HCT116 (cell line): ENCODE measurements around the gene FBXO31. TPM values are rescaled to one million over a fixed set of nuclear protein-coding genes. Genes with fewer than 3 reads are reported as not detected.

ENCODE experiments used
- ATAC-seq: fragments of 200-7000 bp; cut with Tn5 transposase; 2 replicates; pipeline ENCODE4 v1.9.1; 2020; ENCODE audit warnings: mild to moderate bottlenecking, moderate library complexity
- BruUV-seq: library from RNA; stranded (reverse); fragments of 400-500 nt; replicated peaks from 2 replicates; lab custom pipeline; 2021; lab: Mats Ljungman, UMichigan
- CTCF ChIA-PET: fragments of 300-600 bp; sonication (Branson Sonifier 250); formaldehyde crosslinking; loops from one replicate; lab custom pipeline; 2021; ENCODE audit warnings: antibody characterized with exemption; lab: Charles Lee
- POLR2A ChIA-PET: fragments of 300-600, 350-600 bp; sonication (Branson Sonifier 250); formaldehyde crosslinking; loops from one replicate; lab custom pipeline; 2021; ENCODE audit warnings: antibody characterized with exemption; lab: Charles Lee
- RAD21 ChIA-PET, 2 experiments: fragments of 300-600 bp; sonication (Branson Sonifier 250); formaldehyde crosslinking; loops; one replicate each; lab custom pipeline; 2023; ENCODE audit warnings: low total read pairs in 2 of 2; ENCODE audit not compliant: uncharacterized antibody in 2 of 2, unreplicated experiment in 2 of 2, low non-redundant PET in 1 of 2; lab: Charles Lee
- DNase-seq: peaks from one replicate; pipeline ENCODE4 v3.0.0-alpha.2; 2010; ENCODE audit warnings: low read depth, low spot score
- H2AFZ ChIP-seq: fragments of 200-600 bp; shearing (Covaris generic), sonication (generic); 2 replicates; pipeline ENCODE4 v1.6.1; 2017; ENCODE audit warnings: low read depth, mixed run types, mixed read lengths, antibody characterized with exemption, low read length; ENCODE audit not compliant: poor library complexity, severe bottlenecking
- H3K27ac ChIP-seq: 2 replicates; pipeline ENCODE4 v1.5.1; 2012; ENCODE audit warnings: low read depth, low read length
- H3K27me3 ChIP-seq: fragments of 200-600 bp; sonication (generic); 2 replicates; pipeline ENCODE4 v1.6.1; 2016; ENCODE audit warnings: mixed run types, low read length, mixed read lengths; ENCODE audit not compliant: insufficient read depth
- H3K36me3 ChIP-seq, 2 experiments: fragments of 200-500 bp in 1 of 2; fragments of 200-600 bp in 1 of 2; sonication (Bioruptor generic) in 1 of 2; sonication (generic) in 1 of 2; 2 replicates each; pipeline versions ENCODE4 v1.5.1 to v1.6.1; 2014 to 2016; ENCODE audit warnings: low read length in 2 of 2, inconsistent platforms in 1 of 2, mixed read lengths in 1 of 2, mixed run types in 1 of 2; ENCODE audit not compliant: insufficient read depth in 2 of 2, control insufficient read depth in 1 of 2
- H3K4me1 ChIP-seq, 2 experiments: fragments of 200-600 bp in 1 of 2; sonication (generic) in 1 of 2; 2 replicates each; pipeline versions ENCODE4 v1.5.1 to v1.6.1; 2012 to 2017; ENCODE audit warnings: low read length in 2 of 2, inconsistent platforms in 1 of 2, mild to moderate bottlenecking in 1 of 2, mixed read lengths in 1 of 2, mixed run types in 1 of 2, moderate library complexity in 1 of 2; ENCODE audit not compliant: insufficient read depth in 2 of 2, control insufficient read depth in 1 of 2
- H3K4me2 ChIP-seq: fragments of 200-600 bp; sonication (generic); 2 replicates; pipeline ENCODE4 v1.6.1; 2017; ENCODE audit warnings: mixed run types, low read length, mixed read lengths
- H3K4me3 ChIP-seq, 2 experiments: fragments of 200-600 bp in 1 of 2; sonication (generic) in 1 of 2; replicated peaks in 1 of 2; 2 replicates each; pipeline ENCODE4 v1.5.1; 2011 to 2016; ENCODE audit warnings: low read length in 2 of 2, control low read depth in 1 of 2, low read depth in 1 of 2, mild to moderate bottlenecking in 1 of 2, mixed read lengths in 1 of 2, mixed run types in 1 of 2
- H3K79me2 ChIP-seq: fragments of 200-600 bp; sonication (generic); 2 replicates; pipeline ENCODE4 v1.6.1; 2017; ENCODE audit warnings: mild to moderate bottlenecking, mixed run types, low read length, moderate library complexity, mixed read lengths; ENCODE audit not compliant: insufficient read depth
- H3K9ac ChIP-seq: fragments of 200-600 bp; sonication (generic); 2 replicates; pipeline ENCODE4 v1.6.1; 2016; ENCODE audit warnings: low read length, mixed read lengths
- H3K9me2 ChIP-seq: fragments of 200-600 bp; sonication (generic), shearing (Covaris generic); 2 replicates; pipeline ENCODE4 v1.6.1; 2017; ENCODE audit warnings: mixed run types, mild to moderate bottlenecking, moderate library complexity; ENCODE audit not compliant: insufficient read depth
- H3K9me3 ChIP-seq, 2 experiments: fragments of 200-500 bp in 1 of 2; fragments of 200-600 bp in 1 of 2; sonication (Bioruptor generic) in 1 of 2; sonication (generic) in 1 of 2; 2 replicates each; pipeline ENCODE4 v1.6.1; 2014 to 2017; ENCODE audit warnings: low read length in 2 of 2, mixed read lengths in 2 of 2, inconsistent platforms in 1 of 2, low read depth in 1 of 2, mild to moderate bottlenecking in 1 of 2, mixed run types in 1 of 2, moderate library complexity in 1 of 2; ENCODE audit not compliant: control insufficient read depth in 1 of 2, insufficient read depth in 1 of 2
- H4K20me1 ChIP-seq: fragments of 200-600 bp; sonication (generic), shearing (Covaris generic); 2 replicates; pipeline ENCODE4 v1.6.1; 2017; ENCODE audit warnings: mixed run types, mild to moderate bottlenecking, moderate library complexity; ENCODE audit not compliant: insufficient read depth
- CEBPB ChIP-seq: IDR thresholded peaks from 2 replicates; pipeline ENCODE4 v1.6.1; 2012; ENCODE audit warnings: low read depth
- POLR2A ChIP-seq: IDR thresholded peaks from 2 replicates; pipeline ENCODE4 v1.7.0; 2011; ENCODE audit warnings: borderline replicate concordance; ENCODE audit not compliant: insufficient read depth, insufficient read length; ENCODE audit errors: extremely low read depth
- TCF7L2 ChIP-seq: IDR thresholded peaks from 2 replicates; pipeline ENCODE4 v1.7.0; 2011; ENCODE audit warnings: borderline replicate concordance, inconsistent platforms; ENCODE audit not compliant: insufficient read depth, insufficient read length; ENCODE audit errors: extremely low read depth
- intact Hi-C: fragments of 100-400 bp; cut with micrococcal nuclease; formaldehyde crosslinking; loops from 2 replicates; pipeline ENCODE4 v1.10.0; 2022
- total RNA-seq: library from RNA; stranded (reverse); gene quantifications from one replicate; pipeline ENCODE4 v1.2.1, GENCODE V29; 2021; ENCODE audit not compliant: unreplicated experiment
- TF ChIP-seq, protein P1 (sequence below): IDR thresholded peaks from 2 replicates; pipeline ENCODE4 v1.6.1; 2012; ENCODE audit warnings: low read depth
- TF ChIP-seq, protein P2 (sequence below), 3 experiments: fragments of 200-600 bp in 1 of 3; sonication (generic) in 1 of 3; IDR thresholded peaks in 2 of 3; conservative IDR thresholded peaks in 1 of 3; 2 replicates each; pipeline ENCODE4 v1.5.1; 2012 to 2017; ENCODE audit warnings: low read depth in 2 of 3, low read length in 2 of 3, antibody characterized with exemption in 1 of 3, borderline replicate concordance in 1 of 3, control low read depth in 1 of 3, mild to moderate bottlenecking in 1 of 3, mixed read lengths in 1 of 3, mixed run types in 1 of 3, moderate library complexity in 1 of 3; ENCODE audit not compliant: insufficient read depth in 1 of 3

FBXO31 gene
- total RNA-seq, 1 experiment from 2014 or later, result 52.1 TPM

DNA sequence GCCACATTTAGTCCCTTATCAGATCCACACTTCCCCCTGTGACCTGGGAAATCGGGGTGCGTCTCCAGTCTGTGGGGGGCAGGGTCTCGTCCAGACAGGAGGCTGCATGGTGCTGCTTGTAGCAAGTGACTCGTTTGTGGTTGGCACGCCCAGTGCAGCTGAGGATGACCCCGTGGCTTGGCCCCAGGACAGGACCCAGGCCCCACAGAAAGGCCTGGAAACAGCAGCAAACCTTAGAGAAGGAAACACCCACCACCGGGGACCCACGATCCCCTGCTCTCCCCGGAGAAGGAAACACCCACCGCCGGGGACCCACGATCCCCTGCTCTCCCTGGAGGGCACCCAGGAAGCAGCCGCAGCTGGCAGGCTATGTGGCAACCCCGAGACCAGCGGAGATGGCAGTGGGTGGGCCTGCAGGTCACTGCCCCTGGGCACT, 58.1 kb downstream of the FBXO31 start (continued):
- TF ChIP-seq, protein P1, sequence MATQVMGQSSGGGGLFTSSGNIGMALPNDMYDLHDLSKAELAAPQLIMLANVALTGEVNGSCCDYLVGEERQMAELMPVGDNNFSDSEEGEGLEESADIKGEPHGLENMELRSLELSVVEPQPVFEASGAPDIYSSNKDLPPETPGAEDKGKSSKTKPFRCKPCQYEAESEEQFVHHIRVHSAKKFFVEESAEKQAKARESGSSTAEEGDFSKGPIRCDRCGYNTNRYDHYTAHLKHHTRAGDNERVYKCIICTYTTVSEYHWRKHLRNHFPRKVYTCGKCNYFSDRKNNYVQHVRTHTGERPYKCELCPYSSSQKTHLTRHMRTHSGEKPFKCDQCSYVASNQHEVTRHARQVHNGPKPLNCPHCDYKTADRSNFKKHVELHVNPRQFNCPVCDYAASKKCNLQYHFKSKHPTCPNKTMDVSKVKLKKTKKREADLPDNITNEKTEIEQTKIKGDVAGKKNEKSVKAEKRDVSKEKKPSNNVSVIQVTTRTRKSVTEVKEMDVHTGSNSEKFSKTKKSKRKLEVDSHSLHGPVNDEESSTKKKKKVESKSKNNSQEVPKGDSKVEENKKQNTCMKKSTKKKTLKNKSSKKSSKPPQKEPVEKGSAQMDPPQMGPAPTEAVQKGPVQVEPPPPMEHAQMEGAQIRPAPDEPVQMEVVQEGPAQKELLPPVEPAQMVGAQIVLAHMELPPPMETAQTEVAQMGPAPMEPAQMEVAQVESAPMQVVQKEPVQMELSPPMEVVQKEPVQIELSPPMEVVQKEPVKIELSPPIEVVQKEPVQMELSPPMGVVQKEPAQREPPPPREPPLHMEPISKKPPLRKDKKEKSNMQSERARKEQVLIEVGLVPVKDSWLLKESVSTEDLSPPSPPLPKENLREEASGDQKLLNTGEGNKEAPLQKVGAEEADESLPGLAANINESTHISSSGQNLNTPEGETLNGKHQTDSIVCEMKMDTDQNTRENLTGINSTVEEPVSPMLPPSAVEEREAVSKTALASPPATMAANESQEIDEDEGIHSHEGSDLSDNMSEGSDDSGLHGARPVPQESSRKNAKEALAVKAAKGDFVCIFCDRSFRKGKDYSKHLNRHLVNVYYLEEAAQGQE, result no peak
- TF ChIP-seq CEBPB, result no peak

DNA sequence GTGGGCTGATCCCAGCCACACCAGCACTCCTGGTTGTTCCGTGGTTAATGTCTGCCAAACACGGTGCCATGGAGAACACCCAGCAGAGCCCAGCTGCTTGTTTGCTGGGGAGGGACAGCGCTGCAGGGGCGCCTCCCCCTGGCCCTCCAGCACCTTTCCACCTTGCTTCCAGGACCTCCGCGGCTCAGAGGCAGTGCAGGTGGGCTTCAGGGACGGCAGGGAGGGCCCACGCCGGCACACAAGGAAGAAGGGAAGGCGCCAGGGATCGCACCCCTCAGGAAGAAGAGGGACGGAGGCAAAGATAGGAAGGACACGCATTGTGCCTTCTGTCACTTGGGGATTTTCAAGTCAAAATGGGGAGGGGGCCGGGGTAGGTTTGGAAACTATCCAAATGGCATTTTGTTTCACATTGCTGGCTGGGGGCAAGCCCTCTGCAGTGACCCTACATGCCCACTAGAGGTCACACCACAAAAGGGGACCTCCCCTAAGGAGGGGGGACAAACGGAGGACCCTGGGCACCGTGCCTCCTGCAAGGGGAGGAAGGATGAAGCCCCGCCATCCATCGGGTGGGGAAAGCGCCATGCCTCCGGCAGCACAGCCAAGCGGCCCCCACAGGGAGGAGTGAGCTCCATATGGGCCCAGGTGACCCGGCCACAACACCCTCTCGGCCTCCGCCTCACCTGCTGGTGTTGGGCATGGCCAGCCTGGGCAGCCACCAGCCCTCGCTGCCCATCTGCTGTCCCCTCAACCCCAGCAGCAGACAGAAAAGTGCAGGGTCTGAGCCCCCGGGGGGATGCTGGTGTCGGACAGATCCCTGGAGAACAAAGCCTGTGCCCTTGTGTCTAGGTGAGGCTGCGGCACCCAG, 58.9 kb downstream of the FBXO31 start:
- RAD21 ChIA-PET, result interaction anchor here in 1 of 2 experiments (0.8 kb wide), 1 partner anchor 60 kb away, joined by 3 read pairs; no protein-coding TSS in a partner anchor
- Histone ChIP-seq H3K4me1 (peaks cover 0 to 5% of the 10 kb centered on the region in 2 experiments; a peak in 2 of 4 replicates), H3K79me2 (no peaks in the 10 kb centered on the region), H3K9me3 (no peaks in the 10 kb centered on the region), H3K4me3 (no peak overlapping the region), H3K9ac (no peak overlapping the region), H3K27me3 (no peaks in the 10 kb centered on the region), H3K4me2 (no peak overlapping the region), H2AFZ (no peak overlapping the region), H3K27ac (no peak overlapping the region), H4K20me1 (peaks cover 6% of the 10 kb centered on the region; the same call in 1 of the 2 replicates), H3K9me2 (no peaks in the 10 kb centered on the region), H3K36me3 (peaks cover 0 to under 1% of the 10 kb centered on the region in 2 experiments; a peak in 2 of 4 replicates)
- CTCF ChIA-PET, result interaction anchor here (1.6 kb wide), 1 partner anchor 312 kb away, joined by 5 read pairs; no protein-coding TSS in a partner anchor
- TF ChIP-seq, protein P2, sequence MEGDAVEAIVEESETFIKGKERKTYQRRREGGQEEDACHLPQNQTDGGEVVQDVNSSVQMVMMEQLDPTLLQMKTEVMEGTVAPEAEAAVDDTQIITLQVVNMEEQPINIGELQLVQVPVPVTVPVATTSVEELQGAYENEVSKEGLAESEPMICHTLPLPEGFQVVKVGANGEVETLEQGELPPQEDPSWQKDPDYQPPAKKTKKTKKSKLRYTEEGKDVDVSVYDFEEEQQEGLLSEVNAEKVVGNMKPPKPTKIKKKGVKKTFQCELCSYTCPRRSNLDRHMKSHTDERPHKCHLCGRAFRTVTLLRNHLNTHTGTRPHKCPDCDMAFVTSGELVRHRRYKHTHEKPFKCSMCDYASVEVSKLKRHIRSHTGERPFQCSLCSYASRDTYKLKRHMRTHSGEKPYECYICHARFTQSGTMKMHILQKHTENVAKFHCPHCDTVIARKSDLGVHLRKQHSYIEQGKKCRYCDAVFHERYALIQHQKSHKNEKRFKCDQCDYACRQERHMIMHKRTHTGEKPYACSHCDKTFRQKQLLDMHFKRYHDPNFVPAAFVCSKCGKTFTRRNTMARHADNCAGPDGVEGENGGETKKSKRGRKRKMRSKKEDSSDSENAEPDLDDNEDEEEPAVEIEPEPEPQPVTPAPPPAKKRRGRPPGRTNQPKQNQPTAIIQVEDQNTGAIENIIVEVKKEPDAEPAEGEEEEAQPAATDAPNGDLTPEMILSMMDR (IDR thresholded peaks at IDR 0.05 in 2 of 3, conservative IDR thresholded peaks at IDR 0.05 in 1 of 3; ENCODE audit: borderline replicate concordance in 1 of 3, insufficient read depth in 1 of 3, low read depth in 2 of 3, low read length in 2 of 3), result peak in 2 of 3 experiments; percentile 91 to 94; a peak in 4 of 6 replicates
- TF ChIP-seq TCF7L2, result no peak
- no peak for TF ChIP-seq POLR2A
- no TSS peak for BruUV-seq
- POLR2A ChIA-PET, result no interaction called here
- intact Hi-C loops, result no loop called here
- DNase-seq, result no peak
- peak; percentile 71 for ATAC-seq
